Effector CD8-positive, alpha-beta T cell (primary cell): ENCODE data around the gene HRH3.

Source experiments
- DNase-seq: peaks from one replicate; lab custom pipeline; 2025; lab: John Stamatoyannopoulos, UW

HRH3 gene

DNA sequence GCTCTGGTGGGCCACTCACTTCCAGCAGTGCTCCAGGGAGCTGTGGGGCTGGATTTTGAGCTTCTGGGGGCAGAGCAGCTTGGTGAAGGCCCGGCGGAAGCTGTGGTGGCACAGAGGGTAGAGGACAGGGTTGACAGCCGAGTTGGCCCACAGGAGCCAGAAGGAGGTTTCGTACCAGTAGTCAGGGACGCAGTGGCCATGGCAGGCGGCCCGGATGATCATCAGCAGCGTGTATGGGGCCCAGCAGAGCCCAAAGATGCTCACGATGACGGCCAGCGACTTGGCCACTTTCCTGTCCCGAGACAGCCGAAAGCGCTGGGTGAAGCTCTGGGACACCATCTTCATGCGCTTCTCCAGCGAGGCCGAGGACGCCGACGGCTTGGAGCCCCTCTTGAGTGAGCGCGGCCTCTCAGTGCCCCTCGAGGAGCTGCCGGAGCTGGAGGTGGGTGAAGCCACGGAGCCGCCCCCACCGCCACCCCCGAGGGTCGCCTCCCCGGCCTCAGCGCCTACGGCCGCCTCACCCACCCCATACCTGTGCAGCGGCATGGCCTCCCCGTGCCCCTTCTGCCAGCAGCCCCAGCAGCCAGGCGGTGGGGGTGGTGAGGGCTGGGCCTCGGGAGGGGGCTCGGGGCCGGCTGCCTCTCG is 4.0 kb downstream of the HRH3 start:
- DNase-seq = no peak

DNA sequence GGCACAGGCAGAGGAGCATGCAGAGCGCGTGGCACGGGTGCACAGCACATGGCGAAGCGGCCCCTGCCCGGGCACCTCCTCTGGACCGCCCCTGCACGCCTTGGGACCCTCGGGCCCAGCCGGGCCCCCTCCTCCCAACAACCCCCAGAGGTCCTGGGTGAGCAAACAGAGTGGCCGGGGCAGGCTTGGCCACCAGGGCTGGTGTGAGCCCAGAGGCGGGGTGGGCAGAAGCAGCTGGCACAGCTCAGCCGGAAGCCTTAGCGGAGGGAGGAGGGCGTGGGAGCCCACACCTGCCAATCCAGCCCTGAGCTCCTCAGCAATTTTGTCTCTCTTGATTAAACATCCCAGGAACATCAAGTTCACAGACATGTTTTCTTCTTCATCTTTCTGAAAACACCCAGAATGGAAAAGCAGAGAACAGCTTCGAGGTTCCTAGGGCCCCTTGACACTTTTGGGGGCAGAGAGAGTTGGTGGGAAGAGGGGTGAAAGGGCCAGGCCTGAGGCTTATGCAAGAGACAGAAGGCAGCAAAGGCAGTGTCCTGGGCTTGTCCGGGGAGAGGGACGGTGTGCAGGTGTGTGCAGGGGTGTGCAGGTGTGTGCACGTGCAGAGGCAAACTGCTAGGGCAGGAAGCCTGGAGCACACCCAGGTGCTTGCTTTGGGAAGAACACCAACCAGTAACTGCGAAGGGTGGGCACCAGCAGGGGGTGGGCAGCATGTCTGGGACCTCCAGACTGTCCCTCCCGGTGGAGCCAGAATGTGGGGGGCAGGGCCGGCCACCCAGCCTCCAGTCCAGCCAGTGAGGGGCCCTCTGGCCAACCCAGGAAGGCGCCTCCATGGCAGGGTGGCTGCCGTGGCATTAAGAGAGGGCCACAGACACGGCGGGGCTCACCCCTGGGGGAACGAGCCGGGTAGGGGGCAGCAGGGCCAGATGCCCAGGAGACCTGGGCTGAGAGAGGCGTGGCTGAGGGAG is 4.8 kb downstream of the HRH3 start:
- no peak for DNase-seq

DNA sequence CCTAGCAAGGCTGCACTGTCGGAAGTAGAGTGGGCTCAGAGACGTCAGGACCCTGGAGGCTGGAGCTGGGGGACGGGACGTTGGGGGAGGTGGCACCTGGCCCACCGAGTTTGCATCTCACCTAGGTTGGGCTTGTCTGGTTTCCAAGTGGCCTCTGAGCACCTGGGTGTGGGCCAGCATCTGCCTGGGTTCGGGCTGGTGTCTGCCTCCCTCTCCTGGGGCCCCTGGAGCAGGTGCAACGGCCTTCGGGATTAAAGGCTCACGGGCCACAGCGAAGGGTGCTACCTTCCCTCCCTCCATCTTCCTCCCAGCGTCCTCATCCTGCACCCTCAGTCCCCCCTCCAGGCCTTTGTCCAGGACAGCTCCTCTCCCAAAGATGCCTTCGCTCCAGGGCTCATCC is 6.0 kb downstream of the HRH3 start:
- no peak for DNase-seq

DNA sequence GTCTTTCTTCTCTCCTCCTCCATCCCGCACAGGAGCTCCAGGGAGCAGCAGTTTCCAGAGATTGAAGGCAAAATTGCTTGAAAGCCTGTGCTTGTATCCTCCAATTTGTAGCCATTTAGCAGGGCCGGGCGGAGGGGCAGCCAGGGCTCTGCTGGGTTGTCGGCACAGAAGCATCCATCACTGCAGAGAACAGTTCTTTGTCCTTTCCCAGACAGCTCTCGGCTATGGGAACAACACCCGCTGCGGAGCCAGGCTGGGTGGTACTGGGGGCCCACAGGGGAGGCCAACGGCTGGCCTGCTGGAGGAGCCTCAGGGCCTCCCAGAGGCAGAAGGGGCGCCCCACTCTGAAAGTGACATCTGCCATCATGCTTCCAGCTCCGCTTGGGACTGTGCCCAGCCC is 7.8 kb downstream of the HRH3 start:
- no peak for DNase-seq

DNA sequence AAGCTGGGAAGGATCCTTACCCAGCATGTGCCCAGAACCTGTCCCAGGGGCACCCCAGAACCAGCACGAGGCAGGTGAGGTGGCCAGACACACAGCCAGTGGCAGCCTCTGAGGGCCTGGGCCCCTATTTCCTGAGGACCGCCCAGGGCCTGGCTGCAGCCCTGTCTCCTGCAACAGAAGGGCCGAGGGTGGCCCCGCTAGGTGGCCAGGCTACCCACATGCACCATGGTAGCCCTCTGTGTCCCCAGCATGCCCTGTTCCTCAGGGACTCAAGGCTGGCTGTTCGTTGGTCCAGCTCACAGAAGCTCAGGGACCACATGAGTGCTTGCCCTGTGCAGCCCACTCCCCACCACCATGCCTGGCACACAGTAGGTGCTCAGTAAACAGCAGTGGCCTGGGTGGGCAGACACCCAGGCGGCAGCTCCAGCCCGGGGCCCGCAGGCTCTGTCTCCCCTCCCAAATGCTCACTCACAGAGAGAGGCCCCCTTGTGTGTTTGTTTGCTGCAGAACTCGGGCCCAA is 8.2 kb downstream of the HRH3 start:
- DNase-seq = no peak

DNA sequence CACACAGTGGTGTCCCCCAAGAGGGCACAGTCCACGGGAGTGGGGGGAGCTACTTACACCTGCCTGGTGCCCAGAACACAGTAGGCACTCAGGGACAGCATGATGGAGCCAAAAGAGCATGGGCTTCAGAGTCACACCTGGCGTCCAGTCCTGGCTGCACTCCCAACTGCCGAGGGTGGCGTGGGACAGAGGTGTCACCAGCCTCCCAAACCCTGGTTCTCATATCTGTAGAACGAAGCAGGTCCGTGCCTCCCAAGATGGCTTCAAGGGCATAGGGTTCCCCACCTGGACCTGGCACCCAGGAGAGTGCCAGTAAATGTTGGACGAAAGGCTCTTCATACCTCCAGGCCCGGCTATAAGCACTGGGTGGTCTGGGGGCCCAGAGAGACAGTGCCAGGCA is 8.9 kb downstream of the HRH3 start:
- no peak for DNase-seq

DNA sequence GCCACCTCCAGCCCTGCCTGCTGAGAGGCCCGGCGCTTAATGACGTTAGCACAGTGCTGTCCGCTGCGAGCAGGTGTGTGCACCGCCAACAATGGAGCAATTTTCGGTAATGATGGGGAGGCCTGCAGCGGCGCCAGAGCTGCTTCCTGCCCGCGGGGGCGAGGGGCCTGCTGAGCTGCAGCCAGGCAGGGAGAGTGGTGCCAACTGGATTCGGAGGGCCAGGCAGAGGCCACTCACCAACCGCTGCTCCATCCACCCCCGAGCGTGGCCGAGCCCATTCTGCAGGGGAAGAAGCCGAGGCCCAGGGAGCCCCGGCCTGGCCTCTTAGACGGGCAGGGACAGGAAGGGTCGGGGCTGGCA is 9.6 kb downstream of the HRH3 start:
- no peak for DNase-seq

DNA sequence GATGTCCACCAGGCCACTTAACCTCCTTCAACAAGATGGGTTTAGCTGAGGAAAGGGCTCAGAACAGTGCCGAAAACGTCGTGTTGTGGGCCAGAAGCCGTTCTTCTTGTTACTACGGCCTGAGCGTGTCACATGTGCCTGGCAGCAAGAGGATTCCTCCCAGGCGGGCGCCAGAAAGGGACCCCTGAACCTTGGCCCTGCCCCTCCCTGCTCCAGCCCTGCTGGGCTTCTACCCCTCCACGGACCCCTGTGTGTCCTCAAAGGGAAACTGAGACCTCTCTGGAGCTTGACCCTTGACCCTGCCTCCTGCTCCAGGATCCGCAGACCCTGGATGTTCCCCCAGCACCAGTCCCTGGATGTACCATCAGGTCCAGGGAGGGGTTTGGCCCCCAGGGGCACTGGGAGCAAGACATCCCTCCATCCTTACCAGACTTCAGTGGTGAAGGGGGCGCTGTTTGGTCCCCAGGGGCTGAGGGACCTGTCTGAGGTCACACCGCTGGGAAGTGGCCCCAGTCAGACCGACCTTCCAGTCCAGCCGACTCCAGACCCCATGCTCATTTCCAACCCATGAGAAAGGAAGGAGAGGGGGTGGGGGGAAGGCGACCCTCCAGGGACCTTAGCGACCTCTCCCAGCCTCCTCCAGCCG is 10.1 kb downstream of the HRH3 start:
- DNase-seq = no peak

DNA sequence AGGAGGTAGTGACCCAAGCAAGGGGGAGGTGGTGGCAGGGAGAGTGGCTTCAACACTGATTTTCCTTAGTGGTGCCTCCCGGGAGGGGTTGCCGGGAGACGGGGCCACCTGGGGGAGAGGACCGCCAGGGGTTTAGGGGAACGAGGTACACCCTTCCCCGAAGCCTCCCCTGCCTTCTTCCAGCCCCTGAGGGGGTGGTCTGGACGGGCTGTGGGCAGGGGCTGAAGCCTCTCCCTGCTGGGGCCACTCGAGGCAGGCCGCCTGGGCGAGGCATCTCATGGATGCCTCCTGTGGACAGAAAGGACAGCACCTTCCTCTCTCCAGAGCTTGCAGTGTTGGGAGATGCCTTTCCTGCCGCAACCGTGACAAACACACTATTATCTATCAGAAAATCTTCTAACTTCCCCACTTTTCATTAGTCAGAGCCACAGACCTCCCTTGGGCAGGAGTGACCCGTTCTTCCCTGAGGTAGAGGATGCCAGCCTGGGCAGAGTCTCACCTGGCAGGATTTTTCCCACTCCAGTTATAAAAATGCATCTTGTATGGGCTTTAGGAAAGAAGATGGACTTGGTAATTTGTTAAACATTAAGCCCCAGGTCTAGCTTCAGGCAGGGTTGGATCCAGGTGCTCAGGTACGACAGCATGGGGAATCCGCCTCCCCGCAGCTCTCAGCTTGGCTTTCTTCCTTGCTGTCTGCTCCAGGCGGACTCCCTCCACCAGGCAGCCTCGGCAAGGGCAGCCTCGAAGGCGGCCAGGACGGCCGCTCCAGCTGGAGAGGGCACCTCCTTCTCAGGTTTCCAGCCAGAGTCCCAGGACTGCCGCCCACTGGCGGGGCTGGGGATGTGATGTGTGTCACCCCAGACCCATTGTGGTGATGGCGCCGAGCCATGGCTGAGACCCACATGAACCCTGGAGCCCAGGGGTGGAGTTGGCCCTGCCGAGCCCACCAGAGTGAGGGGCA is 11.0 kb downstream of the HRH3 start:
- no peak for DNase-seq

DNA sequence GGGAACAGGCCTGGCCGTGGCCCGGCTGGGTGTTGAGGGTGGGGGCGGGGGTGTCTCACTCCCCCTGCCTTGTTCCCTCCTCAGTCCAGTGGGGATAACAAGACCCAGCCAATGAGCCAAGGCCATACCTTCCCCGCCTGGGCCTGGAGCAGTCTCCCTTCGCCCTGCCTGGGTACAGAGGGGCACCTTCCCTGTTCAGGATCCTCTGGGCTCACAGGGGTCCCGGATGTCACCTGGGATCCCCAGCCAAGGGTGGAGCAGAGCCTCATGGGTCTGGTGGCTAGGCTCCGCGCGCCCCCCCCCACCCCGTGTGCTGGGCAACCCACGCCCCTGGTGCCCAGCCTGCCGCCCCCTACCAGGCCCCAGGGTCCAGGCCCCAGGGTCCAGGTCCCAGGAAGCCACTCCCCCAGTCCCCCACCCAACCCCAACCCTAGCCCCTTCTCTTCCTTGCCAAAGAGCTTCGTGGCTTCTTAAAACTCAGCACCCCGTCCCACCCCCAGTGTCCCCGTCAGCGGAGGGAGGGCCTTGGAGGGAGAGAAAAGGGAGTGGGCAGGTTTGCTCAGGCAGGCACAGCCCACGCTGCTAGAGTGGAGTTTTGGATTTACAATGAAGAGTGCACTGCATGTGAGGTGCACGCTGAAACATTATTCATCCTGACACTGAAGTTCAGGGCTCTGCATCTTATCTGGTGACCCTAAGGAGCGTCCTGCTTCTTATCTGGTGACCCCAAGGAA is 11.8 kb downstream of the HRH3 start:
- DNase-seq = no peak

DNA sequence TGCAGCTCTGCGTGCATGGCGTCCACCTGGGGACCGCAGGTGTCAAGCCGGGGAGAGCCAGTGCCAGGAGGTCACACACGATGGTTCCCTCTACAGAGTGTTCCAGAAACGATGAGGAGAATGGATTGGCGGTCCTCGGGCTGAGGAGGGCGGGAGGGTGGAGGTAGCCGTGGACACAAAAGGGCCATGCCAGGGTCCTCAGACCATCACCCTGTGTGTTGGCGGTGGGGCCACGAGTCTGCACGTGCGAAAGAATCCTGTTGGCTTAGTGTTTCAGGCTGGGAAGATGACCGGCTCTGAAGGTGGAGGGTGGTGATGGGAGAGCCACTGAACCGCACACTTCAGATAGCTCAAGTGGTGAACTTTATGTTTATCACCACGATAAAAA is 13.7 kb downstream of the HRH3 start:
- no peak for DNase-seq

DNA sequence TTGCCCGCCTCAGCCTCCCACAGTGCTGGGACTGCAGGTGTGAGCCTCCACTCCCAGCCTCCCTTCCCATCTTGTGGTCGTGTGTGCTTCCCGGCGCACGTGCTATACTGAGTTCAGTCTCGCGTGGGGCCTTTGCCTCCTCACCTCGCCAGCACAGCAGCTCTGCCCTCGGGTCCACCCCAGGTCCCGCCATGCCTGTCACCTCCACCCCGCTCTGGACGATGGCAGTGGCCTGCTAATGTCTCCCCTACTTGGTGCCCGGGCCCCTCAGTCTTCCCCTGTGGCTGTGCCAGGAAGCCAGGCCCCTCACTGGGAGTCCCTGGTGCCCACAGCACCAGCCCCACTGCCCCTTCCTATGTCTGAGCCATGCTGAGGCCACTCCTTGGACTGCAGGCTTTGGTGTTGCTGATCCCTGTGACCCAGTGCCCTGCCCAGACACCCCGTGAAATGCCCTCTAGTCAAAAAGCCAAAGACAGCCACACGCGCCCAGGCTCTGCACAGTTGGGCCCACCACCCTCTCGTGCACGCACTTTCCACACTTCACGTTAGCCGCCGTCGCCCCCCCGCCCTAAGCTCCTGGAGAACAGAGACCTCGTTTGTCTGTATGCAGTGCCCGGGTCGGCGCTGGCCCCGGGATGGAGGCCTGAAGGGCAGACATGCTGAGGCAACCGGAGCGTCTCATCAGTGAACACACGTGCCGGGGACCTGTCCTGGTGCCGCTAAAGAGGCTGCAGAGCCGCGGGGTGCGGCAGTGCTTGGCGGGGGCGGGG is 14.3 kb downstream of the HRH3 start:
- no peak for DNase-seq

DNA sequence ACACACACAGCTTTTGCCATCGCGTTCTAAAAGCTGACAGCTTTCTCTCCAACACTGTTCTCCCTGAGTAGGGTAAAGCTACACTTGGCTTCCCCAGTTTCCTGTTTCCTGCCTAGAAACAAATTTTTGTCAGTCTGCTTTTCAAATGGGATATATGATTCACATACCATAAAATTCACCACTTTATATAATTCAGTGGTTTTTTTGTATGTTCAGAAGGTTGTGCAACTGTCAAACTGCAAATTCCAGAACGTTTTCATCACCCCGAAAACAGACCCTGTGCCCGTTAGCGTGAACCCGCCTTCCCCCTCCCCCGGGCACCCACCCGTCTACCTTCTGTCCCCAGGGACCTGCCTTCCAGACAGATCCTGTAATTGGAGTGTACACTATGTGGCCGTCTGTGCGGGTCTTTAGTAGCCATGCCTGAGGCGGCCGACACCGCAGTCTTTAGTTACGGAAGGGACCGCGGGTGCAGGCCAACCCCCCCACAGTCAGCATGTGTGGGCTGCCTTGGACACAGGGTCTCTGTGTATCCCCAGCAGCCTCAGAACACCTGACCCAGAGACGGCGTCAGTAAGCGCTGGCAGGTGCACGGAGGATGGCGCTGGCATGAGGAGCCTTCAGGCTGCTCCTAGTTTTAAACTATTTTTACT is 16.6 kb downstream of the HRH3 start:
- no peak for DNase-seq

DNA sequence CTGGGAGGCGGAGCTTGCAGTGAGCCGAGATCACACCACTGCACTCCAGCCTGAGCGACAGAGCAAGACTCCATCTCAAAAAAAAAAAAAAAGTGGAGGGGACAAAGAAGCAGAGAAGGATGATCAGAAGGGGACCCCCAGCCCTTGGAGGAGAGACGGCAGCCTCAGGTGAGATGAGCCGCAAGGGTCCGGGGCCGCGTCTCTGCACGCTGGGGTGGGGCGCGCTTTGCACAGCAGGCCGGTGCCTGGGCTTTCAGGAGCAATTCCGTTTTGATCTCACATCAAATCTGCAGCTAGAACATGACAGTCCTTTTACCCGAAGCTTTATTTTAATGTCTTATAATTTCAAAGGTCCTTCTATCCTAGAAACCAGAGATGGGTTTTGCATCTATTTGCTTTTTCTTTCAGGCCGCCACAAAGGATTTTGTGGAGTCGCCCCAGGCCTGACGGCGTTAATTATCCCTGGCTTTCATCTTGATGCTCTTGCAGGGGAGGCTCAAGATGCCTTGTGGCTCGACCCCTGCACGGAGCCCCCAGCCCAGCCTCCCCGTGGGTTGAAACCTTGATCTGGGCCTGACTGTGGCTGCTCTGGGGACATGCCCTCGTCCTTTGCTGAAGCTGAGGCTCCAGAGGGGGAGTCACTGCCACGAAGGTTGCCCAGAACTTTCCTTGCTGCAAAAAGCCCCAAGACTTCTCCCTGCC is 17.3 kb downstream of the HRH3 start:
- no peak for DNase-seq

DNA sequence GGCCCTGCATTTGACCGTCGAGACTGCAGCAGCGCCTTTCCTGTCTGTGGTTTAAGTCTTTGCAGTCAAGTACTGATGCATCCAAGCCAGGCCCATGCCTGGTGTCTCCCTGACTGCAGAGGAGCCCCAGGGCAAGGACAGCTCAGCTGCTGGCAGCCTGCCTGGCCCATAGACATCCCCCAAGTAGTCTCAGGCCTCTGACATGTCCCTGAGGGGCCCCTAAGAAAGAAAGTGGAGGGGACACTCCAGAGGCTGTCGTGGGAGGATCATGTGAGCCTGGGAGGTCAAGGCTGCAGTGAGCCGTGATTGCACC is 18.0 kb downstream of the HRH3 start:
- no peak for DNase-seq

DNA sequence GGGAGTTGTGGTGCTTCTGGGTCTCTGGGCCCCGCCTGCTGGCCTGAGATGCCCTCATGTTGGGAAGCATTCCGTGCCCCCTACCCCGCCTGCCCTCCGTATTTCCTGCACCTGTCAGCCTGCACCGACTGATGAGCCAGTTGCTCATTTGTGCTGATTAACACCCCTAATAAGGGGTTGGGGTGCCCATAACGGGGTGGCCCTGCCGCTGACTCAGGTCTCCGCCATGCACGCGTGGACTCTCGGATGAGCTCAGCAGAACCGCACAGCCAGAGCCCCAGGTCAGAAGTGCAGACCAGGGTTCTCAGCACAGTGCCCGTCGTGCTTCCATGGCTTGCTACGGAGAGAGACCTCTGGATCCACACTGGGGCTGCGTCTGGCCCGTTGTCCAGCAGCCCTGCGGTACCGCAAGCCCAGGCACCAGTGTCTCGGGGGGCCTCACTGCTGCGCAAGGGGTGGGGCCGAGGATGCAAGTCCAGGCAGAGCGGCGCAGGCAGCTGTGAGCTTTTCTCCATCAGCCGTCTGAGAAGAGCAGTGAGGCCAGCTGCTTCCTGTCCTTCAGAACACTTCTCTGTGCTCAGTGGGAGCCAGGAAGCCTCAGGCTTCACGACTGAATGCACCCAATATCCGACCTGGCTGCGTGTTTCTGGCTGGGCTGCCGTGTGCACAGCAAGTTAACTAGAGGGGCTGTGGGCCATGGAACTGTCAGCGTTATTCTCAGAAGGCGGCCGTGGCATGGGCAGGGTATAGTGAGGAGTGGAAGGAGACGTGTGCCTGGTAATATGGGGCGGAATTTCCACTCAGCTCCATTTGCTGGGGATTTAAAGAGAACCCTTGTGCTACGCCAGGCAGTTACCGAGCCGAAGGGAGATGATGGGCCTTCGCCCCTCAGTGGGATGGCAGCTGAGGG is 18.6 kb downstream of the HRH3 start:
- DNase-seq = no peak

DNA sequence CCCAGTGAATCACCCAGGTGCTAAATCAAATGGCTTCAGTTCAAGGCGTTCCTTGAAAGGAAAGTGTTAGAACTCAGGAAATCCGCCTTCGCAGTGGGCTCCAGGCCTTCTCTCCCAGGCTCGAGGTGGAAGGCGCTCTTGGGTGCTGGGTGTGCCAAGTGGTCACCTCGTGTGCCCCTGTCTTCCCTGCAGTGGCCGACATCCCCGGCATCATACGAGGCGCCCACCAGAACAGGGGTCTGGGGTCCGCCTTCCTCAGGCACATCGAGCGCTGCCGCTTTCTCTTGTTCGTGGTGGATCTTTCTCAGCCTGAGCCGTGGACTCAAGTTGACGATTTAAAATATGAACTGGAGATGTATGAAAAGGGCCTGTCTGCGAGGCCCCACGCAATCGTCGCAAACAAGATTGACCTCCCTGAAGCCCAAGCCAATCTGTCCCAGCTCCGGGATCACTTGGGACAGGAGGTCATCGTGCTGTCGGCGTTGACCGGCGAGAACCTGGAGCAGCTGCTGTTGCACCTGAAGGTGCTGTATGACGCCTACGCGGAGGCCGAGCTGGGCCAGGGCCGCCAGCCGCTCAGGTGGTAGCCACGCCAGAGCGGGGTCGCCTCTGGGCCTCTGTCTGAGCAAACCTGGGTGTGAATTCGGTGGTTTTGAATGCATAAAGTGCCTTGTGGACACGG is 19.4 kb downstream of the HRH3 start:
- DNase-seq = no peak
